Right atrium auricular region (tissue), 2 donors: ENCODE data around the gene SH3BGRL2. TPM values are rescaled to one million over a fixed set of nuclear protein-coding genes. Genes with fewer than 3 reads are reported as not detected.

Experiments used
- DNase-seq: peaks from one replicate; pipeline ENCODE4 v3.0.0-alpha.2; 2019; ENCODE audit warnings: low spot score
- H3K27ac ChIP-seq, 2 donors: fragments of 200-600 bp; sonication (generic); 1 replicate in 1 of 2; 2 replicates in 1 of 2; pipeline ENCODE4 v1.5.1; 2016 to 2019
- H3K27me3 ChIP-seq, 2 donors: fragments of 200-600 bp; sonication (generic); one replicate each; pipeline versions ENCODE4 v1.5.1 to v1.6.0; 2017 to 2019
- H3K36me3 ChIP-seq: fragments of 200-600 bp; sonication (generic); one replicate; pipeline ENCODE4 v1.5.1; 2016
- H3K4me1 ChIP-seq, 2 donors: fragments of 200-600 bp; sonication (generic); one replicate each; pipeline versions ENCODE4 v1.5.1 to v1.6.0; 2017 to 2019
- H3K4me3 ChIP-seq, 2 donors: fragments of 200-600 bp; sonication (generic); 1 replicate in 1 of 2; 2 replicates in 1 of 2; pipeline ENCODE4 v1.5.1; 2017 to 2019; ENCODE audit warnings: mild to moderate bottlenecking in 1 of 2, moderate library complexity in 1 of 2
- H3K9me3 ChIP-seq, 2 donors: fragments of 200-600 bp; sonication (generic); one replicate each; pipeline ENCODE4 v1.5.1; 2019
- total RNA-seq, 2 donors: library from RNA; depleted of rRNA; stranded (reverse); fragments of >200 nt; gene quantifications; one replicate each; pipeline ENCODE4 v1.1.0, GENCODE V29; 2016
- TF ChIP-seq, protein P1 (sequence below), 2 donors: fragments of 200-600 bp; sonication (generic); IDR thresholded peaks; one replicate each; pipeline ENCODE4 v1.5.1; 2019; ENCODE audit warnings: antibody characterized with exemption in 2 of 2

Gene SH3BGRL2
- total RNA-seq, 2 donors from 2014 or later = 9.6 to 15.5 TPM

DNA sequence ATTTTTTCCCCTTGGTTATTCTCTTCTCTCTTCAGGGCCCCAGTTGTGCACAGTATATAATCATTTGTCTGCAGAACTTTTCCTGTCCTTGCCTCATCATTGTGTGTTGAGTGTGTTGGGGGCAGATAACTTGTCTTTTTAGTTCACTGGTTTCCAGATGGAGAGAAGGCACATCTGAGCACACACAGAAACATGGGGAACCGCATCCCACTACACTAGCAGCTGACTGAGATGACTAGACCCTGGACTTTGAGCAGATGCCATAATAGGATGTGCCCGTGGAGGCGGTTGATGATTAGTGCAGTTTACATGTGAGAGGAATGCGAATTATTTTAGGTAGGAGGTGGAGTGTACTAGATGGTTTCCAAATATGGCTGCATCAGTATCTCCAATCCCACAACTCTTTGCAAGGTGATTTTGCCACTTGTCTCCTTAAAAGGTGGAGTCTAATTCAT is 26.5 kb upstream of the SH3BGRL2 start:
- no peak for DNase-seq
- H3K27ac ChIP-seq = no peak overlapping the region
- H3K27me3 ChIP-seq = no peaks in the 10 kb centered on the region
- H3K36me3 ChIP-seq = no peaks in the 10 kb centered on the region
- TF ChIP-seq, protein P1, sequence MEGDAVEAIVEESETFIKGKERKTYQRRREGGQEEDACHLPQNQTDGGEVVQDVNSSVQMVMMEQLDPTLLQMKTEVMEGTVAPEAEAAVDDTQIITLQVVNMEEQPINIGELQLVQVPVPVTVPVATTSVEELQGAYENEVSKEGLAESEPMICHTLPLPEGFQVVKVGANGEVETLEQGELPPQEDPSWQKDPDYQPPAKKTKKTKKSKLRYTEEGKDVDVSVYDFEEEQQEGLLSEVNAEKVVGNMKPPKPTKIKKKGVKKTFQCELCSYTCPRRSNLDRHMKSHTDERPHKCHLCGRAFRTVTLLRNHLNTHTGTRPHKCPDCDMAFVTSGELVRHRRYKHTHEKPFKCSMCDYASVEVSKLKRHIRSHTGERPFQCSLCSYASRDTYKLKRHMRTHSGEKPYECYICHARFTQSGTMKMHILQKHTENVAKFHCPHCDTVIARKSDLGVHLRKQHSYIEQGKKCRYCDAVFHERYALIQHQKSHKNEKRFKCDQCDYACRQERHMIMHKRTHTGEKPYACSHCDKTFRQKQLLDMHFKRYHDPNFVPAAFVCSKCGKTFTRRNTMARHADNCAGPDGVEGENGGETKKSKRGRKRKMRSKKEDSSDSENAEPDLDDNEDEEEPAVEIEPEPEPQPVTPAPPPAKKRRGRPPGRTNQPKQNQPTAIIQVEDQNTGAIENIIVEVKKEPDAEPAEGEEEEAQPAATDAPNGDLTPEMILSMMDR (IDR thresholded peaks at IDR 0.05) = no peak
- H3K9me3 ChIP-seq = no peaks in the 10 kb centered on the region
- no peak overlapping the region for H3K4me3 ChIP-seq
- H3K4me1 ChIP-seq = no peaks in the 10 kb centered on the region

DNA sequence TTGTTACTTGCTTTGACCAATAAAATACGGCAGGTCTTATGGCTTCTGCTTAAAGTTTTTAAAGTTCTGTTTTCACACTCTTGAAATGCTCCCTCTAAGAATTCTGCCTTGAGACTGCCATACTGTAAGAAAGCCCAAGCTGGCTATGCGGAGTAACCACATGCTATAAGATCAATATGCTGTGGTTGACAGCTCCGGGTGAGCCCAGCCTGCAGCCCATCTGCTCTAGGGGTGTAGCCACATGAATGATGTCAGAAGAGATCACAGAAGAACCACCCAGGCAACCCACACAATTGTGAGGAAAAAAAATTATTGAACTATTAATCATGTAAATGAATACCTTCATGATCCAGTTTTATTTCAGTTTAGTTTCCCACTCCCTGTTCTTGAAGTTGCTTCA is 26.1 kb upstream of the SH3BGRL2 start:
- Histone ChIP-seq H3K36me3 (no peaks in the 10 kb centered on the region), H3K4me1 (no peaks in the 10 kb centered on the region), H3K27me3 (no peaks in the 10 kb centered on the region), H3K4me3 (no peak overlapping the region), H3K27ac (no peak overlapping the region), H3K9me3 (no peaks in the 10 kb centered on the region)
- no peak for DNase-seq
- TF ChIP-seq, protein P1 (IDR thresholded peaks at IDR 0.05) = no peak

DNA sequence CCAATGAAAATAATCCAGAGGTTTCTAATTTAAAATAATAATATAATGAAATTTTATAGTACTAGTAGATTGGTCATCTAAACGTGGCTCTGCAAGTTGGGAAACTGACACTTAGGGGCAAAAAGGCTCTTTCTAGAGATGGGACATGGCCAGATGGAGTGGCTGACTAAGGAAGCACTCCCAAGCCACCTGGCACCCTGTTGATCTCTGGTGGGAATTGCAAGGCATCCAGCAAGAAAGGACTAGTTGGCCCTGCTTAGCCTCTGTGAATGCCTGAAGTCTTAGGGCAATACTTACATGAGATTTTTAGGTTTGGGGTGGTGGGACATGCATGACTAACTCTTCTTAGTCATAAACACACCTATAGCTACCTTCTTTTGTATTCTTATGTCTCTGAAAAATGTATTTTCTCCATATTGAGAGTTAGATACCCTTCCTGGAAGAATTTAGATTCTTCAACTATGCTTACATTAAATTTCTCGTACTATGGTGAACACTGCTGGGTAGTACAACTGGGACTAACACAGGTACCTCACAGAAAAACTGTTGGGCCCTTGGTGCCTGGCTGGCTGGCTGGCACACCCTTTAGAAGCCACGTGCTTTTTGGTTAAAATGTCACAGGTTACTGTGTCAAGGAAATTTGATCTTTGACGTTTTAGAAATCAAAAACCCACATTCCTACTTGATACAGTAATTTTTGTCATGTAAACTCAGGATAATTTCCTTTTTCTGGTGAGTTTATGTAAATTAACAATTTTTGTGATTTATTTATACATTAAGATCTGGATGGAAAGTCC is 25.0 kb upstream of the SH3BGRL2 start:
- Histone ChIP-seq H3K27ac (no peak overlapping the region), H3K27me3 (no peaks in the 10 kb centered on the region), H3K36me3 (no peaks in the 10 kb centered on the region), H3K4me3 (no peak overlapping the region), H3K4me1 (no peaks in the 10 kb centered on the region), H3K9me3 (no peaks in the 10 kb centered on the region)
- TF ChIP-seq, protein P1 (IDR thresholded peaks at IDR 0.05) = no peak
- no peak for DNase-seq

DNA sequence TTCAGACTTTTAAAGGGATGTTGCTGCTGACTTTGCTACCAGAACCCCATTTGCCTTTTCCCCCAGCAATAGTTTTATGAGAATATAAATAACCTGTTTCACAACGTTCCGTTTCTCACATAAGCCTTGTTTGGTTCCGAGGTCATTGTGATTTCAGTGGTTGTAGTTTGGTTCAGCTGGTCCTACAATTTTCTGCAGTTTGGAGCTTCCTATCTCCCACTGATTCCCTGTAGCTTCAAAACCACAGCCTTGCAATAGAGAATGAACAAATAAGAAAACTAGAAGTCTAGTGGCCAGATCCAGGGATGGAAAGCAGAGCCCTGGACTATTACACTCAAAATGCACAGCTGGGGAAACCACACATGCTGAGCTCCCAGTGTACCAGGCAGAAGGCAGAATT is 24.1 kb upstream of the SH3BGRL2 start:
- Histone ChIP-seq H3K4me1 (no peaks in the 10 kb centered on the region), H3K9me3 (no peaks in the 10 kb centered on the region), H3K27ac (no peak overlapping the region), H3K27me3 (no peaks in the 10 kb centered on the region), H3K36me3 (no peaks in the 10 kb centered on the region), H3K4me3 (no peak overlapping the region)
- TF ChIP-seq, protein P1 (IDR thresholded peaks at IDR 0.05) = no peak
- DNase-seq = no peak

DNA sequence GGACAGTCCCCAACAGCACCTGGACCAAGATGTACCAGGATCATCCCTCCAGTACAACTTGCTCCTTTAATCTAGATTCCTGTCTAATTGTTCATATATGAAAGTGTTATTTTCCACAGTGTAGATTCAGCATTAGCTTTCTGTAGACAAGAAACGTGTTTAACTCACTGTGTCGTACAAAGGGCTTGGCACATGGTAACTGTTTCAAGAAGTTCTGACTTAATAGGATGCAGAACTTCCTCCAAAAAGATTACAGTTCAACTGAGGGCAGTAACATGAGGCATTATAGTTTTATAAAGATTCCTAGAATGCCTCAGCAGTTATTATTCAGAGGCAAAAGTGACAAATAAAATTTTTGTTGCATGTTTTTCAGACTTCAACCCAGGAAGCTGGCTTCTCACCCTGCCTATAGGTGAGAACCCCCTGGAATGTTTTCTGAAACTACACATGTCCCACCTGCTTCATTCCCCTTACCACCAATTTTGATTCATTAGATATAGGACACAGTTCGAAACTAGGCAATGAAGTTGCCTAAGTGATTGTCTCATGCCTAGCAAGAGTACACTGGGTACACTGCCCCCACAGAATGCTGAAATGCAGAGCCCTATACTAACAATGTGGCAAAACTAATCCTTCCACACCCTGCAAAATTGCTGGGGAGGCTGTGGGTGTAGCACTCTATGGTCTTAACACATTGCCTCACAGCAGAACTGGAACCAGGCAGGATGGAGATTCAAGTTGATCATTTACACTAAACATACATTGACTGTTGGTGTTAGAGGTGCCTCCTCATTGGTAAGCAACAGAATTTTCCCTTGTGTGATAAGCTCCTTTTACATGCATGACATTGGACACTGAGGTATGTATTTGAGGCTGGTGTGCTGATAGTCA is 22.6 kb upstream of the SH3BGRL2 start:
- no peak for DNase-seq
- Histone ChIP-seq H3K27me3 (no peaks in the 10 kb centered on the region), H3K27ac (no peak overlapping the region), H3K4me3 (no peak overlapping the region), H3K4me1 (no peaks in the 10 kb centered on the region), H3K36me3 (no peaks in the 10 kb centered on the region), H3K9me3 (no peaks in the 10 kb centered on the region)
- TF ChIP-seq, protein P1 (IDR thresholded peaks at IDR 0.05) = no peak
